ENCODE data around the gene RPS5. TPM values are rescaled to one million over a fixed set of nuclear protein-coding genes. Genes with fewer than 3 reads are reported as not detected.

Gene RPS5
- total RNA-seq, 1 donor from 2014 or later = 904 TPM

DNA sequence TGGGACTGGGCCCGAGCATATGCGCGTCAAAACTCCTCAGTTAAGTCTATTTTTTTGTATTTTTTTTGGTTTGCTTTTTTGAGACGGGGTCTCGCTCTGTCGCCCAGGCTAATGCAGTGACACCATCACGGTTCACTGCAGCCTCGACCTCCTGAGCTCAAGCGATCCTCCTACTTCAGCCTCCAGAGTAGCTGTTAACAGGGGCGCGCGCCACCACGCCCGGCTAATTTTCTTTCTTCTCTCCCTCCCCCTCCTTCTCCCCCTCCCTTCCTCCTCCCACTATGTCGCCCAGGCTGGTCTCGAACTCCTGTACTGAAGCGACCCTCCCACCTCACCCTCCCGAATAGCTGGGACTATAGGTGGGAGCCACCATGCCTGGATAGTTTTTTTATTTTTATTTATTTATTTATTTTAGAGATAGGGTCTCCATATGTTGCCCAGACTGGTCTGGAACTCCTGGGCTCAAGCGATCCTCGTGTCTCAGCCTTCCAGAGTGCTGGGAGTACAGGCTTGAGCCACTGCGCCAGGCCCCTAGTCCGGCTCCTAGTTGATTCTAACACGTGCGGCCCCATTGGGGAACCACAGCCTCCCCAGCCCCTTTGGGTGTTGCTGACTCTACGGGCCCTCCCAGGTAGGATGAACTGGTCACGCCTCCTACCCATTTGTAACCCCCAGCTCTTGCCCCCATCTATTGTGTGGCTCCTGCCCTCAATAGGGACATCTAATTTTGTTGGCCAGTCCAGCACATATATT, 5.4 kb upstream of the RPS5 start:
- intact Hi-C loops (cut with micrococcal nuclease) = loop anchor here (1.0 to 10.0 kb wide), 18 partner anchors 19 to 1019 kb away; partner anchors contain the start of genes CHMP2A, ERVK3-1, MZF1 and TRAPPC2B

DNA sequence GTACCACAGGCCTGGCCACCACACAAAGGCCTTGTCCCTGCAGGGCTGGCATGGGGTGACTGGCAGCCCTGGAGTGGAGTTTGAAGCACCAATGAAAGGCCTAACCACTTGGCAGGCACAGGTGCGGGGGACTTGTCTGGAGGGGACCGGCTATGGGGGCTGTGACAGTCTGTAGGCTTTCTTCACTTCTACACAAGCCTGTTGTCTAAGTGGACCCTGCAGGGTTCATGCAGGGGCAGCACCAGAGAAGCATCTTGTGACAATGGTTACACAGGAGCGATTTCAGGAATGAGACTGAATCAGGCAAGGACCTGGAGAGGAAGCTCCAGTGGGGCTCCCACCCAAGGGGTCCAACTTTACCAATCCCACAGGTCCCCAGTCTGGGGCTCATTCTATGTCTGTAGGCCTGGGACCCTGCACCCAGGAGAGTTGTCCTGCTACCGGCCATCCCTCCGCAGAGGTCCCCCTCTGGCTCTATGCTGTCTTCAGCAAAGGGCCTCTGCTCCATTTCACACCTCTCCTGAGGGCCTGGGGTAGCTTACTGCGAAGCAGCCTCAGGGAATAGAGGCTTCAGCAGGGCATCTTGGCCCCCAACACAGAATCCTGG, 4.0 kb upstream of the RPS5 start:
- intact Hi-C loops (cut with micrococcal nuclease) = loop anchor here (10.0 kb wide), 1 partner anchor 568 kb away; the partner anchor contains the start of gene ZNF552

DNA sequence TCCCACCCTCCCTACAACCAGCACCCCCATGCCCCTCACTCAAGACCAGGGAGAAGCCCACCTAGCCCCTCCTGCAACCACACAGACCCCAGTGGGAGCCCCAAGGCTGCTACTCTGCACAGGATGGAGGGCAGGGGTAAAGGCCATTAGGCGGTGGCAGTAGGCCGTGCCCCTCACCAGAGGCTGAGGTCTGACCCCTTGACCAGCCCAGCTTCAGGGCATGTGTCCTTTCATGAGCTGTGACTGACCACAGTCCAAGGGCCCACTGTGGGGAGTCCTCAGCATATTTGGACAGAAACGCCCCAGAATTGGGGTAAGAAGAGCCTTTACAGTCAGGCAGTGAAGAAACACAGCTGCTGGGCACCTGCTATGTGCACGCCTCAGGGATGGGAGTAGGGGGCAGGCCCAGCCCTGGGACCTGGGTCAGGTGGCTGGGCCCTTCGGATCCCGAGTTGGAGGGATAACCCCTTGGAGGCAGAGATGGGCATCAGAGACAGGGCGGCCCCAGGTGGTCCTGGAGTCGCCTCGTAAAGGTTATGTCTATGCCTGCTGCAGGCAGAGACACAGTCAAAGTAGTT, 1.7 kb upstream of the RPS5 start:
- intact Hi-C loops (cut with micrococcal nuclease) = loop anchor here (10.0 kb wide), 1 partner anchor 571 kb away; the partner anchor contains the start of gene ZNF552

DNA sequence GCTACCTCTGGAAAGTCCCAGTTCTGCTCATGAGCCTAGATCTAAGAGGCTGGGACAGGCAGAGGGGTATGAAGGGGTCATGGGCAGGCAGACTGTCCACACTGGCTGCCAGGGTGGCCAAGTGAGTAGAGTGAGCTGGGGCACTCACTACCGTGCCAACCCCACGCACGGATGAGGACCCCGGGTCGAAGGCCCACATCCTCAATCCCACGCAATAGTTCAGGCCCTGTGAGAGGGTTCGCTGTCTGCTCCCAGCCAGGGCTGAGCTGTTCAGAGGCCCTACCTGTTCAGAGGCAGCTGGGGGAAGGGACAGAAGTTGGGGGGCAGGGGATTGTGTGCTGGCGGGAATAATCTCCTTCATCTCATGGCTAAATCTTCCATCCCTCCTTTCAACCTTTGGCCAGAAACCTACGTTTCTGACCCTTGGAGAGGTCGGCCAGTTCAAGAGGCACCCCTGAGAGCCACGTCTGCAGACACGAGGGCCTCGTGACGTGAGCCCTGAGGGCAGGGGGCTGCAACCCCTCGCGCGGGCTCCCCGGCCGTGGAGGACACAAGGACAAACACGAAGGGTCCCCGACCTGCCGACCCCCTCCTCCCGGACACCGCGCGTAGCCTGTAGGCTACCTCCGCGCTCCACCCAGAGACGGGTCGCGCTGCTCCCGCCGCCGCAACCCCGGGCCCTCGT, 1.0 kb upstream of the RPS5 start:
- intact Hi-C loops (cut with micrococcal nuclease) = loop anchor here (2.0 to 10.0 kb wide), 2 partner anchors 203 to 571 kb away; partner anchors contain the start of genes ZNF274 and ZNF552

DNA sequence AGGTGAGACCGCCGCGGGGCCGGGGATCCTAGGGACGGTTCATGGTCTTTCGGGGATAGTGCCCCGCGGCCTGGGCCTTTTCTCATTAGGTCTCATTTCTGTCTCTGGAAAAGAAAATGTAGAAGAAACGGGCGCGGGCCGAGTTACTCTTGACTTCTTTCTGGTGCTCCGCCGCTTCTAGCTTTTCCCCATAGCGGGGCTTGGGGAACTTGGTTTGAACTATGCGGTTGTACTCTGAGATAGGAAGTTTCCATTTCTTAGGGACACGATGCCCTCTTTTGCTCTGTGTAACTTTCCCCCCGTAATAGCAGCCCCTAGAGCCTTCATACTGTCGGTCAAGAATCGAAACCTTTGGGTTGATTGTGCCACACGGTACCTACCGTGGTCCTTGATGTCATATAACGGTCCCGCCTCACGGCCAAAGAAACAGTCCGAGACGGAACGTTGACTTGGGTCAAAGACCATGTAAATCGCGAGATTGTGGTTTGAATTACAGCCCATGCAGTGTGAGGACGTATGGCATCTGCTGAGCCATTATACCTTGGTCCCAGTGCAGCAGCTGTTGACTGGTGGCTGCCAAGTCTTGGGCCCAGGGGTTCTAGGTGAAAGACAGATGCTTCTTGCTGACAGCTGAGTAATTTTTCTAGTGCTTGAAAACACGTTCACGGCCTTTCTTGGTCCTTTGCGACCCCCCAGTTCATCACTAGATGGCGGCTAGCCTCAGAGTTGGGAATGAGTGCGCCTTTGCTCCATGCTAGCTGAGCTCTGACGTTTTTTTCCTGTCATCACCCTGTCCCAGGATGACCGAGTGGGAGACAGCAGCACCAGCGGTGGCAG, 487 bp downstream of the RPS5 start:
- intact Hi-C loops (cut with micrococcal nuclease) = loop anchor here (1.0 to 10.0 kb wide), 17 partner anchors 14 to 1024 kb away; partner anchors contain the start of genes ERVK3-1, TRAPPC2B, TRIM28 and ZBTB45

DNA sequence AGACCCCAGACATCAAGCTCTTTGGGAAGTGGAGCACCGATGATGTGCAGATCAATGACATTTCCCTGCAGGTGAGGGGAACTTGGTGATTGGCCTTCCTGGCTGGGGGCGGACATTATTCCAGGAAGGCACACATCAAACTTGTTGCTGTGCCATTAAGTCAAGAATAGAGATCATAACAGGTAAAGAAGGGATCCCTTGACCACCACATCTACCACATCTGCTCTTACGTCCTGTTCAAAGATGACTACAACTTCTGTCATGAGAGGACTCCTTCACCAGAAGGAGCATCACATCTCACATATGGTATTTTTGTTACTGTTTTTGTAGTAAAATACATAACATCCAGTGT, 1.1 kb downstream of the RPS5 start:
- intact Hi-C loops (cut with micrococcal nuclease) = loop anchor here (10.0 kb wide), 1 partner anchor 573 kb away; the partner anchor contains the start of gene ZNF552

DNA sequence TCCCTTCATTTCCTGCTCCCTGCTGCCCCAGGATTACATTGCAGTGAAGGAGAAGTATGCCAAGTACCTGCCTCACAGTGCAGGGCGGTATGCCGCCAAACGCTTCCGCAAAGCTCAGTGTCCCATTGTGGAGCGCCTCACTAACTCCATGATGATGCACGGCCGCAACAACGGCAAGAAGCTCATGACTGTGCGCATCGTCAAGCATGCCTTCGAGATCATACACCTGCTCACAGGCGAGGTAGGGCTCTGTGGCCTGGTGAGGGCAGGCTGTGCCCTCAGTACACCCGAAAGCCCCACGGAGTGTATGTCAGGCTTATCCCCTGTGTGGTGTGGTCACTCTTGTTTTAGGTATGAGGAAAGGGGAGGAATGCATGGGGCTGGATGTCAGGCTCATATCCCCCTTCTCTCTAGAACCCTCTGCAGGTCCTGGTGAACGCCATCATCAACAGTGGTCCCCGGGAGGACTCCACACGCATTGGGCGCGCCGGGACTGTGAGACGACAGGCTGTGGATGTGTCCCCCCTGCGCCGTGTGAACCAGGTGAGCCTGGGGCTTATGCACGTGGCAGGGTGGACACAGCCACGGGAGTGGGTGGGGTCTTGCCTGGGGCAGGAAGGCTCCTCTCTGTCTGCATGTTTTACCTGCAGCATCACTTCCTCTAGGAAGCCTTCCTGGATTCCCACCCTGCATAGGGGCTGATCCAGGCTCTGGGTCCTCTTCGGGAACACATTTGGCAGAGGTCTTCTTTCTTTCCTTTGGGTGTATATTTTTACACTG, 6.1 kb downstream of the RPS5 start:
- intact Hi-C loops (cut with micrococcal nuclease) = no loop called here

DNA sequence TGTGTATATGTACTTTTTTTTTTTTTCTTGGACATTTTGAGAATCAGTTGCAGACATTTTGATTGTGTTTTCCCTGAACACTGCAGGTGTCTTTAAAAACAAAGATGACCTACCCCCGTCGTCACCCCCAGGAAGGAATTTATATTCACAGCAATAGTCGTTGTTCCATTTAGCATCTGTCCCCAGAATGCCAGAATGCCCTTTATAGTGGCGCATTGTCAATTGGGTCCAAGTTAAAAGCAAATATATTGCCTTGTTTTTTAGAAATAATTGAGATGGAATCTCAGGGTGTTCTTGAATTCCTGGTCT, 6.6 kb downstream of the RPS5 start:
- intact Hi-C loops (cut with micrococcal nuclease) = no loop called here

DNA sequence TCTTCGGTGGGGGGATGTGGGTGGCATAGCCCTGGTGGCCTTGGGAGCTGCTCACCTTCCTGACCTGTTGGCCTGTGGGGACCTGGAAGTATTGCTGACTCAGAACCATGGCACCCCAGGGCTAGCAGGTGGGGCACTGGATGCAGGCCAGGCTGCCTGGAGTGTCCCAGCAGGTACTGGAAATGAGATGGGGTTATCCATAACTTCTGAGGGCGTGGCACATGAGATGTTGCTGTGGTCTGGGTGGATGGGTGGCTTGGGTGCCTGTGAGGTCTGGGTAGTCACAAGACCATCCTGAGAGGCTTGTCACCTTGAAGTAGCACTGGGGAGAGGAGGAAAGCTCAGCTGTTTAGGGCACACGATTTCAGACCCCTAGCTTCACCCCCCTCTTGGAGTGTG, 7.8 kb downstream of the RPS5 start:
- intact Hi-C loops (cut with micrococcal nuclease) = no loop called here

DNA sequence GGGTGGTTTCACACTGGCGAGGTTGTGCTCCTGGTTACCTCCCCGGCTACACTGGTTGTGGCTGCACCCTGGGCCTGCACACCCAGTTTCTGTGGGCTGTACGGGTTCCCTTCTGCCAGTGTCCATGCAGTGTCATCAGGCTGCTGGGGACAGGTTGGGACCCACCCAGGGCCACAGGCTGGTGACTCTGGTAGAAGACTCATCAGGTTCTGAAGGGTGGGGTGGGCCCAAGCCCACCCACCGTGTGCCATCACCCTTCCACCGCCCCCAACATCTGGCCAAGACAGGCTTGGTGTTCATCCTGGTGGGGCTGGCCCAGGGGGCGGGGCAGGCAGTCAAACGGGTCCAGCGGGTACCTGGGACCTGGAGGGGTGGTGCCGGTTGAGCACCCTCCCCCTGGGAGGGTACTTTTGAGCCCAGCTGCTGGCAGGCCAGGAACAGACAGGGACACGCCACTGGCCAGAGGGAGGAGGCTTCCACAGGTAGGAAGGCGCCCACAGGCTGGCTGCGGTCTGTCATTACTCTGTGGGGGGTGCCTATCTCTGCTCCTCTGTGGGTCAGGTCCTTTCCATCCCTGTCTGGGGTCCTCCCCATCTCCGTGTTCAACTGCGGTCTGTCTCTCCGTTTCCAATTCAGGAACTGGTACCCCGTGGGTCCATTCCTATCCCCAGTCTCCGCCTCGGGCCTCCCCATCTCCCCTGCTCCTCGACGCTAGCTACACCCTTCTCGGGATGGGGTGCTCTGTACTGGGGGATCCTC, 8.3 kb downstream of the RPS5 start, which contains the start of gene RNF225:
Gene RNF225 (plus strand): TSS at position 437 of the 759 bp plus-strand sequence. CDS start 434 bp downstream, outside the sequence.
- intact Hi-C loops (cut with micrococcal nuclease) = no loop called here

DNA sequence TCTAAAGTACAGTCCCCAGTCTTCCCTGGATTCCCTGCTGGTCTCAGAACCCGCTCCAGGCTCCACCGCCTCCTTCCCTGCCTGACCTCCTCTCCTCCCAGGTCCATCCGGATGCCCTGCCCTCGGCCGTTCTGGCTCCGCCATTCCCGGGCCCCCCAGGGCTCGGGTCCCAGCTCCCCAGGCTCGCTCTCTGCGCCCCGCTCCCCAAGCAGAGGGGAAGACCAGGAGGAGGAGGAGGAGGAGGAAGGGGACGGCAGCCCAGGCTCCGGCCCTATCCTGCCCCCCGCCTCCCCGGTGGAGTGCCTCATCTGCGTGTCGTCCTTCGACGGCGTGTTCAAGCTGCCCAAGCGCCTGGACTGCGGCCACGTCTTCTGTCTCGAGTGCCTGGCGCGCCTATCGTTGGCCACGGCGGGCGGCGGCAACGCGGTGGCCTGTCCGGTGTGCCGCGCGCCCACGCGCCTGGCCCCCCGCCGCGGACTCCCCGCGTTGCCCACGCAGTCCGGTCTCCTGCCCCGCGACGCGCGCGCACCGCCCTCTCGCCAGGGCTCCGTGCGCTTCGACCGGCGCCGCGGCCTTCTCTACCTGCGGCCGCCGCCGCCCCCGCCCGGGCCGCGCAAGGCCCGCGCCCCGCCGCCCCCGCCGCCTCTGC, 9.0 kb downstream of the RPS5 start:
- intact Hi-C loops (cut with micrococcal nuclease) = no loop called here

DNA sequence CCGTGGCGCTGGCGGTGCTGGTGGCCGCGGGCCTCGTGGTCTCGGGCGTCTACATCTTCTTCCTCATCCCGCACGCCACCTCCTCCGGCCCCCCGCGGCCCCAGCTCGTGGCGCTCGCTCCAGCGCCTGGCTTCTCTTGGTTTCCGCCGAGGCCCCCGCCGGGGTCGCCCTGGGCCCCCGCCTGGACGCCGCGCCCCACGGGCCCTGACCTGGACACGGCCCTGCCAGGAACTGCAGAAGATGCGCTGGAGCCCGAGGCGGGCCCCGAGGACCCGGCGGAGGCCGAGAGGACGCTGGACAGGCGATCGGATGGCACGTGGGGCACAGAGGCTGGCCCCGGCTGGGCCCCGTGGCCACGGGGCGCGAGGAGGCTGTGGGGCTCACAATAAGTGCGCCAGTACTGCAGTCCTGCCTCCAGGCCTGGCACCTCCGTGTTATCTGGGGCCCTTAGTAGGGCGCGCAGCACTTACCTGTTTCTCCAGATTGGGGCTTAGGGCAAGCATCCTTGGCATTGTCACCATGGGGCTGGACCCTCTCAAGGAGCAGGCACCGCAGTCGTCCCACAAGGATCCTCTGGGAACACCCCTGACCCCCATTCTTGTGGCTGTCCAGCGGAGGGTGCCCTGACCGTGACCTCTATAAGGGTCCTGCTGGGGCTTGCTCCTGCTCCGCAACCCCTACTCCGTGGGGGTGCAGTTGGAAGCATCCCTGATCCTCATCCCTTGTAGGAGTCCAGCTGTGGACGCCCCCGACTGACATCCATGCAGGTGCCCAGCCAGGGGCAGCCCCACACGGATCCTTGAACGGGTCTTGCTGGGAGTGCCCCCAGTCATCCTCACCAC, 9.8 kb downstream of the RPS5 start:
- intact Hi-C loops (cut with micrococcal nuclease) = no loop called here

DNA sequence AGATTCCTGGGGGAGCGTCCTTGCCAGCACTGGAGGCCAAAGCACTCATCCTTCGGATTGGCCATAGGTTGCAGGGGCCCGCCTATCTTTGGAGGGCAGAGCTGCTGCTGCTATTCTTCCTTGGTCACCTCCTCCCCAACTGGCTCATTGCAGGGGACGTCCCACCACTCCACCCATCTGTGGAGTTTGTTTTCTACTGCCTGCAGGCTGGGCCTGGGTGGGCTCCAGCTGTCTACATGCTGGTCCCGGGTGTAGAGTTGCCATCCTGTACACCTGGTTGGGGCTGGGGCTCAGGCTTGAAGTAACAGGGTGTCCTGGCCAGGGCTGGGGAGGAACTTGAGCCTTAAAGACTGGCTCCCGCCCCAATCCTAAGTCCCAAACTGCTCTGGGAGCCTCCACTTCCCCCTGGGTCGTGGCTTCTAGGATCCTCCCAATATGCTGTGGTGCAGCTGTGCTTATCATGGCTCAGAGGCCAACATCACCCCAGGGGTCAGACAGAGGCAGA, 10.5 kb downstream of the RPS5 start:
- intact Hi-C loops (cut with micrococcal nuclease) = no loop called here

DNA sequence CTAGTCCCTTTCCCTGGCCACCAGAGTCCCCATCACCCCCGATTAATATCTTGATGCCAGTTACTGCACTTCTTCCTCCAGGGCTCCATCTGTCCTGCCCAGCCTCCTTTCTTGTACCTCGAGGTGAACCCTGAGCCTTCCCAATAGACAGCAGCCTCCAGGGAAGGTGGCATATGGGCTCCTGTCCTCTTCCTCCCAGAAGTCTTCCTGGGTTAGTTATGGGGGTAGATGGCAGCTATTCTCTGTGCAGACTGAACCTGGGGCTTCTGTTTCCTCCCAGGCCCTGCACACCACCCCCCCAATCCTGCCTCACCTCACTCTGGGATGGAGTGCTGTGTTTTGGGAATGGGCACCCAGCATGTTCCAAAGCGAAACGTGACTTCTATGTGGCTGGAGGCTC, 11.0 kb downstream of the RPS5 start:
- intact Hi-C loops (cut with micrococcal nuclease) = no loop called here

DNA sequence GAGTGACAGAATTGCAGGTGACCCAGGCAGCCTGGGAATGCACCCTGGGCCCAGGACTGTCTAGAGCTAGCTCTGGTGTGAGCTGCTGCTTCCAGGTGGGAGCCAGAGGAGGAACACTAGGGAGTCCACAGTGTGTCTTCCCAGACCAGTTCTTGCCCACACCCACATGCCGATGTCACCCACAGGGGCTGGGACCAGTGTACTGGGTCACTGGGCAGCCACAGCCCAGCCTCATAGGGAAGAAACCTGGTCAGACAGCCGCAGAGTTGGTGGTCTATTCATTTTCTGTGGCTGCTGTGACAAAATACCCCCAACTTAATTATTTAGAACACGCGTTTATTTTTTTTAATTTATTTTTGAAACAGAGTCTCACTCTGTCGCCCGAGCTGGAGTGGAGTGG, 11.5 kb downstream of the RPS5 start:
- intact Hi-C loops (cut with micrococcal nuclease) = no loop called here

DNA sequence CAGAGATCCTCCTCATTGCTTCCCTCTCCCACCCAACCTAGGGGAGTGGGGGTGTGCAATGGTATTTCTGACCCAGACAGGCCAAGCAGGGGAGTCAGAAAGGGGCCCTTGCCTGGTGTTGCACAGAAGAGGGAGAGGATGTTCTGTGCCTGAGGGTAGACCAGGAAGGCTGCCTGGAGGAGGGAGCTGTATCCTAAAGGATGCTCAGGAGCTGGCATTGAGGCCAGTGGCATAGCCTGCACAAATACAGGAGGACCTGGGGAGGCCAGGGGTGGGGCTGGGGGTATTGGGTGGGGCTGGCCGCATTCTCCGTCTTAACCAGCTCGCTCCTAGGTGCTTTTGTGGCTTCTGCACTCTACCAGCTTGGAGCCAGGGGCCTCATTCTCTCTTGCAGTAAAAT, 12.8 kb downstream of the RPS5 start:
- intact Hi-C loops (cut with micrococcal nuclease) = loop anchor here (10.0 kb wide), 1 partner anchor 1155 kb away; the partner anchor contains the start of gene ZNF805

DNA sequence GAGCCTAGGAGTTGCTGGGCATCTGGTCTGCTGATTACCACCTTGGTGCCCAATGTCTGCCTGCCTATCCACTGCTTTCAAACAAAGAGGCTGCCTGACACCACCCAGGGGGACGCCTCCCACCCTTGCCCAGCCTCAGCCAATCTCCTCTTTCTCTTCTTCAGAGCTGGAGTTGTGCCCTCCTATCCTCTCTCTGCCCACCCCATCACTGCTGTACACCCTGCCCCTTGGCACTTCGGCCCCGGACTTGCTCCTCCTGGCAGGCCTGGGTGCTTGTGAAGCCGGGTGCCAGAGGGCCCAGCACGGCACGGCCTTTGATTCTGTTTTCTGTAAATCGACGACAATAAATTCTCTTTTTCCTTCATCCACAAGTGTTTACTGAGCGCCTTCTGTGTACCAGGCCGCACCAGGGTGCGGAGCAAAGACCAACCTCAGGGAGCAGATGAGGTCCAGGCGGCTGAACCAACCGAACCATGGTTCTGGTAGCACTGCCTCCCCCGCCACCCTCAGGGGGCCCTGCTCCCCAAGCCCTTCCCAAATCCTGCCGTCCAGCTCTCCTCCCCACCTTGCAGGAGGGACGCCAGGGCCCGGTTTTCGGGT, 13.3 kb downstream of the RPS5 start:
- intact Hi-C loops (cut with micrococcal nuclease) = loop anchor here (10.0 kb wide), 1 partner anchor 1156 kb away; the partner anchor contains the start of gene ZNF805

Measured in T-helper 1 cell treated with Interleukin-12 subunit alpha and Interleukin-12 subunit beta and Interleukin-4 antibody, amounts not matched to agents 30 ng/mL and 1 ng/mL, for 36 hours (primary cell).